K562 (cell line): ENCODE data around the gene XPO6.

ENCODE experiments used
- CTCF ChIP-seq, 3 experiments: IDR thresholded peaks in 2 of 3; conservative IDR thresholded peaks in 1 of 3; 2 replicates each; pipeline ENCODE4 v1.5.1; 2011 to 2012; ENCODE audit warnings: low read length in 3 of 3, mild to moderate bottlenecking in 3 of 3, control low read depth in 2 of 3, improper control_type of control experiment in 1 of 3, inconsistent platforms in 1 of 3, low read depth in 1 of 3, mixed read lengths in 1 of 3, moderate library complexity in 1 of 3; ENCODE audit not compliant: insufficient read depth in 2 of 3
- RFX5 ChIP-seq: IDR thresholded peaks from 2 replicates; pipeline ENCODE4 v1.6.1; 2011; ENCODE audit warnings: low read depth, mild to moderate bottlenecking, improper control_type of control experiment, low read length
- SAFB ChIP-seq: fragments of 200-400 bp; formaldehyde crosslinking; IDR thresholded peaks from 2 replicates; pipeline ENCODE4 v1.6.1; 2017; ENCODE audit warnings: low read depth, low read length, borderline replicate concordance
- ZNF24 ChIP-seq: fragments of 450-650 bp; IDR thresholded peaks from 2 replicates; pipeline ENCODE4 v1.6.1; 2016

GRCh38 chr16:28200661-28201060 is 11.1 kb downstream of the XPO6 start:
- TF ChIP-seq RFX5, result no peak
- no peak for TF ChIP-seq ZNF24
- no peak for TF ChIP-seq SAFB
- no peak for TF ChIP-seq CTCF (IDR thresholded peaks at IDR 0.05 in 2 of 3, conservative IDR thresholded peaks at IDR 0.05 in 1 of 3; ENCODE audit: insufficient read depth in 2 of 3, low read depth in 1 of 3, low read length in 3 of 3)
